ENCODE data around the gene ADPRH.

DNA sequence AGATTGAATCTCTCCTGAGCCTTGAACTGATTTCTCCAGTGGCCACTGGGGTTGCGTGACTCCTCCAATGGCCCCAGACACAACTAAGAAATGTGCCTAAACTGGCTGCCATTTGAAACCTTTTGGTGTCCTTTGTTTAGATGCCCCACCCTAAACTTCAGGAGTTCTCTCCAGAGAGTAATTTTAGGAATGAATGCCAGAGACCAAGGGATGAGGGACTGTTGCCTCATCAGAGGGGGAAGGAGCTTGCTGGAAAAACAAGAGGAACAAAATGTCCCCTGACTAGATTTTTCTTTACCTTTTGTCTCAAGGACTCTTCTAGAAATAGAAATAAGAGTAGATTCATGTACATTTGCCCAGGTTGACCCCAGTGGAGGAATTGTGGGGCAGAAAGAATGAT, 8.1 kb upstream of the ADPRH start:
- TF ChIP-seq, protein P1, sequence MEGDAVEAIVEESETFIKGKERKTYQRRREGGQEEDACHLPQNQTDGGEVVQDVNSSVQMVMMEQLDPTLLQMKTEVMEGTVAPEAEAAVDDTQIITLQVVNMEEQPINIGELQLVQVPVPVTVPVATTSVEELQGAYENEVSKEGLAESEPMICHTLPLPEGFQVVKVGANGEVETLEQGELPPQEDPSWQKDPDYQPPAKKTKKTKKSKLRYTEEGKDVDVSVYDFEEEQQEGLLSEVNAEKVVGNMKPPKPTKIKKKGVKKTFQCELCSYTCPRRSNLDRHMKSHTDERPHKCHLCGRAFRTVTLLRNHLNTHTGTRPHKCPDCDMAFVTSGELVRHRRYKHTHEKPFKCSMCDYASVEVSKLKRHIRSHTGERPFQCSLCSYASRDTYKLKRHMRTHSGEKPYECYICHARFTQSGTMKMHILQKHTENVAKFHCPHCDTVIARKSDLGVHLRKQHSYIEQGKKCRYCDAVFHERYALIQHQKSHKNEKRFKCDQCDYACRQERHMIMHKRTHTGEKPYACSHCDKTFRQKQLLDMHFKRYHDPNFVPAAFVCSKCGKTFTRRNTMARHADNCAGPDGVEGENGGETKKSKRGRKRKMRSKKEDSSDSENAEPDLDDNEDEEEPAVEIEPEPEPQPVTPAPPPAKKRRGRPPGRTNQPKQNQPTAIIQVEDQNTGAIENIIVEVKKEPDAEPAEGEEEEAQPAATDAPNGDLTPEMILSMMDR (IDR thresholded peaks at IDR 0.05 in 2 of 3, conservative IDR thresholded peaks at IDR 0.05 in 1 of 3; ENCODE audit: borderline replicate concordance in 1 of 3, insufficient read depth in 1 of 3, low read depth in 2 of 3, low read length in 2 of 3) = no peak
- TF ChIP-seq CBX3 (IDR thresholded peaks at IDR 0.05; ENCODE audit: low read depth) (no peak), FOSL1 (IDR thresholded peaks at IDR 0.05; ENCODE audit: low read depth) (no peak), CEBPB (IDR thresholded peaks at IDR 0.05; ENCODE audit: low read depth) (no peak)

Data from HCT116 (cell line).